ENCODE measurements around the gene SS18.
"Not testable (repeated sequence)": the region's sequence is repeated elsewhere in the genome, so short reads cannot be mapped to it uniquely, and the experiment has no call there.

SS18 gene, protein sequence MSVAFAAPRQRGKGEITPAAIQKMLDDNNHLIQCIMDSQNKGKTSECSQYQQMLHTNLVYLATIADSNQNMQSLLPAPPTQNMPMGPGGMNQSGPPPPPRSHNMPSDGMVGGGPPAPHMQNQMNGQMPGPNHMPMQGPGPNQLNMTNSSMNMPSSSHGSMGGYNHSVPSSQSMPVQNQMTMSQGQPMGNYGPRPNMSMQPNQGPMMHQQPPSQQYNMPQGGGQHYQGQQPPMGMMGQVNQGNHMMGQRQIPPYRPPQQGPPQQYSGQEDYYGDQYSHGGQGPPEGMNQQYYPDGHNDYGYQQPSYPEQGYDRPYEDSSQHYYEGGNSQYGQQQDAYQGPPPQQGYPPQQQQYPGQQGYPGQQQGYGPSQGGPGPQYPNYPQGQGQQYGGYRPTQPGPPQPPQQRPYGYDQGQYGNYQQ

DNA sequence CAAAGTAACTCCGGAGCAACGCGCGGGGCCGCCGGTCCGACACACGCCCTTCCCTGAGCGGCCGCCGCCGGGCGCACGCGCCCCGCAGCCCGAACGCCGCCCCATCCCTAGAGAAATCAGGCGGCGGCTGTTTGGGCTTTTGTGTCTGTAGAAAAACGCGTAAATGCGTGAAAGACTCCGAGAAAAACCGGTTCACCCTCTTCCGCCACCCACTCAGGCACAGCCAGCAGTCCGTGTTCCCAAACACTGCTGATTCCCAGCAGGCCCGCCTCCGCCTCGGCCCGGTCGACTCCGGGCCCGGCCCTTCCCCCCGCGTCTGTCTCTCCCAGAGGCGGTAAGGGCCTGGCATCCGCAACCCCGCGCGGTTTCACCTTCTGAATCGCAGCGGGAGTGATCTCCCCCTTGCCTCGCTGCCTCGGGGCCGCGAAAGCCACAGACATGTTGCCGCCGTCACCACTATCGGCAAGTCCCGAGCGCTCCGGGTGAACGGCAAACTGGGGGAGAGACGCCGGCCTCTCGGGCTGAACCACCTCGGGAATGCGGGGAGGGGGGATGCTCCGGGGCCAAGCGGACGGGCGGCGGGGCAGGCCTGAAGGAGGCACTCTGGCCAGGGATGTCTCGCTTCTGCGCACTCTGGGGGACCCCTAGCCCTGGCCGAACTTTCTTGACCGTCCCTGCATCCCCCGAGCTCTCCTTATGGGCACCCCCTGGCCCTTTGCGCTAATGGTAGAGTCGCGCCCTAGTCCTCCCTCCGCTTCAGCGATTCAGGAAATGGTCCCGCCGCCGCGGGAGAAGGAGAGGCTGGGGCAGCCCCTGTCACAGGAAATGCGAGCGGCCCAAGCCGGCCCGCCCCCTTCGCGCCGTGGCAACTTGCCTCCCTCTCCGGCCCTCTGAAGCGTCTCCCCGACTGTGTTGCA is at the start of gene SS18:
SS18 (minus strand) TSS at position 484 of the 917 bp plus-strand sequence; CDS start at position 440, 44 bp downstream.
- DNase-seq = peak; percentile 79

DNA sequence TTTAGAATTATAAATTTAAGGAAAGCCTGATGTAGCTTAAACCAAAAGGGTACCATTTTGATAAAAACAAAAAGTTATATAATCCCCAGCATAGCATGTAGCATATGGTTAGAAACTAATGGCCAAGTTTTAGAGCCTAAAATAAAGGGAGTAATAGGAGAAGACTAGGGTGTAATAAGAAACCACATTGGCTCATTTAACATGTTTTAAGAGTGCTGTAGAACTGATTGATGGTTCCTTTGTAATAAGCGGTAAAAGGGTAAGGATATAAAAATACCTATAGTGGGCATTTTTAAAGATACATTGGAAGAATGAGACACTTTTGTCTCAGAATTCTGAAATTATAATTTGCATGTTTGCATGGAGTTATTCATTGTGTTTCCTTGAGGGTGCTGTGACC is 45.1 kb upstream of the SS18 start:
- no peak for DNase-seq

GRCh38 chr18:26134107-26134506 is 43.7 kb upstream of the SS18 start:
- no peak for DNase-seq

- peak; percentile 39 for DNase-seq
Measured at GRCh38 chr18:26133652-26134051, 43.2 kb upstream of the SS18 start, which contains the start of gene PSMA8. Gene PSMA8 (plus strand): TSS chr18:26133869. CDS start chr18:26133966, 97 bp downstream.

GRCh38 chr18:26128192-26128591 is 37.8 kb upstream of the SS18 start:
- DNase-seq = not testable (repeated sequence)

- no peak for DNase-seq
Measured at GRCh38 chr18:26127786-26128185, 37.4 kb upstream of the SS18 start.

DNA sequence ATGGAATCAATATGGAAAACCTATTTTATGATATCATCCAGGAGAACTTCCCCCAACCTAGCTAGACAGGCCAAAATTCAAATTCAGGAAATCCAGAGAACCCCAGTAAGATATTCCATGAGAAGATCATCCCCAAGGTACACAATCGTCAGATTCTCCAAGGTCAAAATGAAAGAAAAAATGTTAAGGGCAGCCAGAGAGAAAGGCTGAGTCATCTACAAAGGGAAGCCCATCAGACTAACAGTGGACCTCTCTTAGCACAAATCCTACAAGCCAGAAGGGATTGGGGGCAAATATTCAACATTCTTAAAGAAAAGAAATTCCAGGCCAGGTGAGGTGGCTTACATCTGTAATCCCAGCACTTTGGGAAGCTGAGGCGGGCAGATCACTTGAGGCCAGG is 31.6 kb upstream of the SS18 start:
- not testable (repeated sequence) for DNase-seq

DNA sequence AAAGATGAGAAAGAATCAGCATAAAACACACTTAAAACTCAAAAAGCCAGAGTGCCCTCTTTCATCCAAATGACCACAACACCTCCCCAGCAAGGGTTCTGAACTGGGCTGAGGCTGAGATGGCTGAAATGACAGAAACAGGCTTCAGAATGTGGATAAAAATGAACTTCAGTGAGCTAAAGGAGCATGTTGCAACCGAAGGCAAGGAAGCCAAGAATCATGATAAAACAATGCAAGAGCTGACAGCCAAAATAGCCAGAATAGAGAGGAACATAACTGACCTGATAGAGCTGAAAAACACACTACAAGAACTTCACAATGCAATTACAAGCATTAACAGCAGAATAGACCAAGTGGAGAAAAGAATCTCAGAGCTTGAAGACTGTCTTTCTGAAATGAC is 31.1 kb upstream of the SS18 start:
- DNase-seq = no peak

GRCh38 chr18:26119246-26119645 is 28.8 kb upstream of the SS18 start:
- no peak for DNase-seq

GRCh38 chr18:26104035-26104434 is 13.6 kb upstream of the SS18 start:
- DNase-seq = no peak

DNA sequence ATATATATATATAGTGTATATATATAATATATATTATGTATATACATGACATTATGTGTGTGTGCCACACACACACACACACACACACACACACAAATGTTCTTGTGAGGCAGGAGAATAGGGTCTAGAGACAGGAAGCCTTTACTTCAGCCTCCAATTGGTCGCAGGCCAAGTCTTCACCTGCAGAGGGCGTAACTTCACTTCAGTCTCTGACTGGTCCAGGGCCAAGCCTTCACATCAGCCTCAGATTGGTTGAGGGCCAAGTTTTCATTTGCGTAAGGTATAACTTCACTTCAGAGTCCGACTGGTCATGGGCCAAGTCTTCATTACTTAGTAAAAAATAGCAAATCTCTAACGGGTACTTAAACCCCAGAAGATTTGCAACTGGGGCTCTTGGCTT is 13.2 kb upstream of the SS18 start:
- DNase-seq = no peak

DNA sequence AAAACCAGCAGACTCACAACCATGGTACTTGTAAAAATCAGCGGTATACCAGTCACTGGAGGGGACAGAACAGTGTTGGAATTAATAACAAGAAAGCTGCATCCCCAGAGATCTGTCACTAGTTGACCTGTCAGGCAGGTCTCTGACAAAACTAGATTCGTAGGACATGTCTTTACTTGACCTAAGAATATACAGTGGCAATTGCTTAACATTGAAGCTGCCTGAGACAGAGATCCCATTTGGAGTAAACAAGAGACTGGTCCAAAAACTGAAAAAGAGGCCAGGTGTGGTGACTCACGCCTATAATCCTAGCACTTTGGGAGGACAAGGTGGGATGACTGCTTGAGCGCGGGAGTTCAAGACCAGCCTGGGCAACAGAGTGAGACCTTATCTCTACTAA is 7.2 kb upstream of the SS18 start:
- DNase-seq = no peak

GRCh38 chr18:26096852-26097251 is 6.4 kb upstream of the SS18 start:
- no peak for DNase-seq

DNA sequence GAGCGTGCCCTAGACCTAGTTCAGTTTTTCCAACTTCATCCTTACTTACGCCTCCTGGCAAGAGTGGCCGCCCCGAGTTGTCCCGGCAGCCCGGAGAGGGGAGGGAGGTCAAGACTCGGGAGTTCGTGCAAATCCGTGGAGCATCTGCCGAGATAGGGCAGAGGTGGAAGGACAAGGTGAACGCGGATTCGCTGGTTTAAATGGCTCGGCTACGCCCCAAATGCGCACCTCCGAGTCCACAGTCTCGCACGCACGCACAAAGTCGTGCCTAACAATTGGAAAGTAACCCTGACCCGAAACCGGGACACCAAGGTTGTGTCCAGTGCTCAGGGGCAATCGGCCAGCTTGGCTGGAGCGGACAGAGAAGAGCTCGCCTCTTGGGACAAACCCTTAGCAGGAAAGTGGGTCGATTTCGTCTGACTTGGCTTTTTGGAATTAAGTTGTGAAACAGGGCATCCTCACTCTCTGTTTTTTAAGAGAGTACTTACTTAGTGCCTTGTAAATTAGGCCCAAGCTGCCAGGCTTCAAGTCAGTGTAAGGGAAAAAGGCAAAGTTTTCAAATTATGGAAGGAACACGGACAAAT is 726 bp upstream of the SS18 start:
- DNase-seq = no peak

GRCh38 chr18:26089293-26090129 is 902 bp downstream of the SS18 start:
- no peak for DNase-seq

- no peak for DNase-seq
Measured at GRCh38 chr18:26088487-26088886, 1.9 kb downstream of the SS18 start.

- DNase-seq = no peak
Measured at GRCh38 chr18:26086959-26087358, 3.5 kb downstream of the SS18 start.

DNA sequence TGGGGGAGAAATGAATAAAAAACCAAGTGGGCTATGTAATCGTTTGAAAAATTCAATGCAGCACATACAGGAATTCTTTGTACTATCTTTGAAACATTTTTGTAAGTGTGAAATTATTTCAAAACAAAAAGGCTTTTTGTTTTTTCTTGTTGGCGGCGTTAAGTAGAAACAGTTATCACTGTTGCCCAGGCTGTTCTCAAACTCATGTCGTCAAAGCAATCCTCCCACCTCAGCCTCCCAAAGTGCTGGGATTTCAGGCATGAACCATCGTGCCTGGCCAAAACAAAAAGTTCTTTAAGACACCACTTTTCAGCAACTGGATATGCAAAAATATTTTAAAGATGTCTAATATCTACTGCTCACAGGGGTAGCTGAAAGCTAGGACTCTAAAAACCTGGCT is 5.4 kb downstream of the SS18 start:
- no peak for DNase-seq

- DNase-seq = no peak
Measured at GRCh38 chr18:26083099-26083498, 7.3 kb downstream of the SS18 start.

GRCh38 chr18:26082475-26082874 is 7.9 kb downstream of the SS18 start:
- DNase-seq = no peak

- no peak for DNase-seq
Measured at GRCh38 chr18:26074246-26074645, 16.2 kb downstream of the SS18 start.

GRCh38 chr18:26073758-26074157 is 16.7 kb downstream of the SS18 start:
- no peak for DNase-seq
